Mesenchymal stem cell (in vitro differentiated cells and primary cell): ENCODE data around the gene ZNRD2.
A peak's percentile ranks its signal among the peaks of the same experiment; 100 is the strongest.

Experiments
- DNase-seq: peaks from one replicate; pipeline ENCODE4 v3.0.0-alpha.2; 2013
- H2AFZ ChIP-seq: one replicate; pipeline ENCODE4 v1.6.1; 2013; ENCODE audit warnings: low read depth, mild to moderate bottlenecking, control low read depth, inconsistent platforms, low read length, moderate library complexity
- H2AK5ac ChIP-seq: 2 replicates; pipeline ENCODE4 v1.6.1; 2013; ENCODE audit warnings: low read length, moderate library complexity, mild to moderate bottlenecking, inconsistent platforms; ENCODE audit not compliant: severe bottlenecking
- H2BK120ac ChIP-seq: one replicate; pipeline ENCODE4 v1.6.1; 2013; ENCODE audit warnings: low read depth, mild to moderate bottlenecking, inconsistent platforms, low read length, moderate library complexity
- H2BK12ac ChIP-seq, 2 experiments: one replicate each; pipeline ENCODE4 v1.6.1; 2013; ENCODE audit warnings: inconsistent platforms in 2 of 2, low read length in 2 of 2, mild to moderate bottlenecking in 2 of 2, moderate library complexity in 2 of 2, control low read depth in 1 of 2
- H2BK15ac ChIP-seq: one replicate; pipeline ENCODE4 v1.6.1; 2013; ENCODE audit warnings: mild to moderate bottlenecking, low read depth, inconsistent platforms; ENCODE audit not compliant: poor library complexity, severe bottlenecking
- H2BK5ac ChIP-seq: 2 replicates; pipeline ENCODE4 v1.6.1; 2013; ENCODE audit warnings: low read depth, mild to moderate bottlenecking, low read length, control low read depth, inconsistent platforms; ENCODE audit not compliant: poor library complexity, severe bottlenecking
- H3K14ac ChIP-seq, 2 experiments: one replicate each; pipeline ENCODE4 v1.6.1; 2013; ENCODE audit warnings: inconsistent platforms in 2 of 2, low read length in 2 of 2, control low read depth in 1 of 2, mild to moderate bottlenecking in 1 of 2, moderate library complexity in 1 of 2
- H3K18ac ChIP-seq, 2 experiments: one replicate each; pipeline ENCODE4 v1.6.1; 2013; ENCODE audit warnings: inconsistent platforms in 2 of 2, low read length in 2 of 2, control low read depth in 1 of 2, low read depth in 1 of 2, mild to moderate bottlenecking in 1 of 2
- H3K23ac ChIP-seq, 2 experiments: one replicate each; pipeline ENCODE4 v1.6.1; 2013; ENCODE audit warnings: inconsistent platforms in 2 of 2, low read length in 2 of 2, mild to moderate bottlenecking in 2 of 2, moderate library complexity in 2 of 2, control low read depth in 1 of 2
- H3K27ac ChIP-seq: 2 replicates; pipeline ENCODE4 v1.5.1; 2013; ENCODE audit warnings: mild to moderate bottlenecking, moderate library complexity, low read length, control low read depth, inconsistent platforms; ENCODE audit not compliant: poor library complexity, severe bottlenecking
- H3K27me3 ChIP-seq, 2 experiments: 2 replicates each; pipeline versions ENCODE4 v1.6.1 to v1.7.0; 2013; ENCODE audit warnings: low read length in 2 of 2, mild to moderate bottlenecking in 2 of 2, moderate library complexity in 2 of 2, control low read depth in 1 of 2, inconsistent platforms in 1 of 2; ENCODE audit not compliant: control insufficient read depth in 1 of 2, insufficient read depth in 1 of 2
- H3K36me3 ChIP-seq, 2 experiments: 2 replicates each; pipeline versions ENCODE4 v1.6.1 to v1.7.0; 2013; ENCODE audit warnings: low read length in 2 of 2, control low read depth in 1 of 2, inconsistent platforms in 1 of 2, low read depth in 1 of 2, mild to moderate bottlenecking in 1 of 2; ENCODE audit not compliant: insufficient read depth in 2 of 2, control insufficient read depth in 1 of 2
- H3K4ac ChIP-seq, 2 experiments: one replicate each; pipeline ENCODE4 v1.6.1; 2013; ENCODE audit warnings: inconsistent platforms in 2 of 2, low read length in 2 of 2, mild to moderate bottlenecking in 2 of 2, moderate library complexity in 2 of 2, control low read depth in 1 of 2, low read depth in 1 of 2
- H3K4me1 ChIP-seq: 2 replicates; pipeline ENCODE4 v1.6.1; 2013; ENCODE audit warnings: low read depth, low read length, control low read depth; ENCODE audit not compliant: control insufficient read depth, insufficient read depth
- H3K4me2 ChIP-seq: 2 replicates; pipeline ENCODE4 v1.6.1; 2013; ENCODE audit warnings: low read length, mild to moderate bottlenecking, inconsistent platforms; ENCODE audit not compliant: poor library complexity, severe bottlenecking
- H3K4me3 ChIP-seq, 2 experiments: 2 replicates each; pipeline versions ENCODE4 v1.5.1 to v1.7.0; 2013; ENCODE audit warnings: low read length in 2 of 2, mild to moderate bottlenecking in 2 of 2, control low read depth in 1 of 2, low read depth in 1 of 2; ENCODE audit not compliant: insufficient read depth in 1 of 2
- H3K79me1 ChIP-seq: replicated peaks from 2 replicates; pipeline ENCODE4 v1.6.1; 2013; ENCODE audit warnings: mild to moderate bottlenecking, control low read depth, low read length, inconsistent platforms; ENCODE audit not compliant: poor library complexity, severe bottlenecking
- H3K9ac ChIP-seq: 2 replicates; pipeline ENCODE4 v1.7.0; 2013; ENCODE audit warnings: mild to moderate bottlenecking, low read length, moderate library complexity
- H3K9me3 ChIP-seq: 2 replicates; pipeline ENCODE4 v1.7.0; 2013; ENCODE audit warnings: mild to moderate bottlenecking, low read length; ENCODE audit not compliant: control insufficient read depth
- H4K8ac ChIP-seq: one replicate; pipeline ENCODE4 v1.6.1; 2013; ENCODE audit warnings: inconsistent platforms, mild to moderate bottlenecking, low read length, moderate library complexity
- H4K91ac ChIP-seq: one replicate; pipeline ENCODE4 v1.6.1; 2013; ENCODE audit warnings: mild to moderate bottlenecking, low read length, inconsistent platforms
- WGBS: methylation state at CpG from one replicate; pipeline ENCODE4 v1.1.7; 2013; ENCODE audit warnings: mixed read lengths; 5-methylcytosine and 5-hydroxymethylcytosine counted together

Gene ZNRD2

DNA sequence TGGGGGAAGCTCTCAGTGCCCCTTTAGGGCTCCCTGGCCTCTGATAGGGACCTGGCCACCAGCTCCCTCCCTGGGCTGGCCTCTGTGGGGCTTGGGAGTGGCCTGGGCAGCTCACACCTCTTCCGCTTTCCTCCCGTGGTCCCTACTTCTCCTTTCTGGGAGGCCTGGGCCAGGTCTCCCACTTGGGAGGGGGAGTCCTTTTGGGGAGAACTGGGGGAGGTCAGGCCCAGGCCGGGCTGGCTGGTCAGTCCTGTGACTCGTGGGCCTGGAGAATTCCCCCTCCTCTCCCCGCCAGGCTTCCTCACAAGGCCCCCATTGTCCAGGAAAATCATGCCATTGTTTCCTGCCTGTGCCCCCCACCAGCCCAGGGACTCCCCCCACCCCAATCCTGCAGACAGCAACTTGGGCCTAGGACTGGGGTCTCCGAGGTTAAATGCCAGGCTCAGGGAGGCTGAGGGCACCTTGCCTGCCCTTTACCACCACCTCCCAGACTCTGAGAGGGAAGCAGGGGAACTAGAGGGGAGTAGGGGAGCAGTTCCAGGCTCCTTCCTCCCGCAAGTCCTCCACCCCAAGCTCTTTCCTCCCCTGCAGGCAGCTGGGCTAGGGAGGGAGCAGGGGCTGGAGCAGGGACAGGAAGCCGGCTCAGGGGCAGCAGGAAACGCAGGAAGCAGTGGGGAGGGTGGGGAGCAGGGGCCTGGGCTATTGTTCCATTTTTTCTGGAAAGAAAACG is 40.9 kb downstream of the ZNRD2 start:
- Histone ChIP-seq H3K18ac (peak overlapping the region; percentile 46 to 56), H2BK12ac (no peak overlapping the region), H3K27me3 (no peaks in the 10 kb centered on the region), H3K27ac (peak overlapping the region; percentile 81), H3K14ac (peak overlapping the region in 1 of 2 experiments; percentile 79), H2AFZ (no peak overlapping the region), H2AK5ac (peak overlapping the region; percentile 75), H3K9me3 (no peaks in the 10 kb centered on the region), H3K4me1 (peaks cover 51% of the 10 kb centered on the region), H3K79me1 (peaks cover 21% of the 10 kb centered on the region), H2BK15ac (peak overlapping the region; percentile 55), H3K4ac (peak overlapping the region; percentile 24 to 68), H3K36me3 (peaks cover 24 to 58% of the 10 kb centered on the region in 2 experiments), H3K9ac (peak overlapping the region; percentile 50), H4K91ac (peak overlapping the region; percentile 55), H2BK120ac (no peak overlapping the region), H3K23ac (peak overlapping the region in 1 of 2 experiments; percentile 53), H4K8ac (peak overlapping the region; percentile 12), H2BK5ac (no peak overlapping the region), H3K4me3 (peak overlapping the region; percentile 38 to 96), H3K4me2 (peak overlapping the region; percentile 67)
- WGBS: 41% methylated on average over 6 of the region's 10 CpGs
- DNase-seq: no peak

DNA sequence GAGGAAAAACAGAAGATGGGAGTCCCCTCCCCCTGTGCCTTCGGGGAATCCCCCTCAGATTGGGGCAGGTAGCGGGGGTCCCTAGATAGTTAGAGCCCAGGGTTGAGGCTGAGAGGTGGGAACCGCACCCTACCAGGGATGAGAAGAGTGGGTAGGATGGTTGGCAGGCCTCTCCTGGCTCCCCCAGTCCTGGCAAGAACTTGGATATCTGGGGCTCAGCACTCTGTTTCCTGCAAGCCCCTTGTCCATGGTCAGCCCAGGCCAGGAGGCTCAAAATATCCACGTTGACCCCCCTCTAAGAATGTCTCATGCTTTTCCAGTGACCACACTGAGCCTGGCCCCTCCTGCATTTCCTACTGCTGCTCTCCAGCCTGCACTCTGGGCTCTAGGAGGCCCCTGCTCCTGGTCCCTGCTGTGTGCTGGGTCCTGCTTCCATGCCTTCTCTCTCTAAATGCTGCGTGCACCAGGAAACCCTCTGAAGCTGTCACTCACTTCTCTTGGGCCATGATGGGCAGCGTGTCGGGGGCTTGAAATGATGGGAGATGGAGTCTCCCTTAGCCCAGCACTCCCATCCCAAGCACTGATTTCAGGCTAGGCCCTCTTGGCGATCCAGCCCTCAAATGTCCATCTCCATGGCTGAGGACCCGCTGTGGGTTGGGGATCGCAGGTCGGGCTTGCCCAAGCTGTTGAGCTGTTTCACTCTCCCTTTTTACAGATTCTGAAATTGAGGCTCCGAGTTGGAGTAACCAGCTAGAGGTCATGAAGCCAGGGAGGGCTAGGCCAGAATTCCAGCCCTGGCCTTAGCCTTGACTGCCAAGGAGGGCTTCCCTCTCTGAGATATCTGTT is 41.7 kb downstream of the ZNRD2 start:
- Histone ChIP-seq H2AFZ (no peak overlapping the region), H3K79me1 (peaks cover 16% of the 10 kb centered on the region), H2BK5ac (peak overlapping the region; percentile 48), H3K27ac (peak overlapping the region; percentile 81), H2BK12ac (peak overlapping the region in 1 of 2 experiments; percentile 11), H2BK120ac (peak overlapping the region; percentile 11), H3K18ac (peak overlapping the region; percentile 40 to 46), H3K27me3 (no peaks in the 10 kb centered on the region), H2BK15ac (peak overlapping the region; percentile 9), H3K23ac (peak overlapping the region in 1 of 2 experiments; percentile 46), H3K4ac (peak overlapping the region; percentile 46 to 68), H3K4me2 (peak overlapping the region; percentile 67), H3K14ac (no peak overlapping the region), H3K4me3 (peak overlapping the region; percentile 38 to 96), H3K4me1 (peaks cover 51% of the 10 kb centered on the region), H3K9ac (peak overlapping the region; percentile 50), H2AK5ac (peak overlapping the region; percentile 50), H4K91ac (peak overlapping the region; percentile 70), H3K9me3 (no peaks in the 10 kb centered on the region), H4K8ac (peak overlapping the region; percentile 82), H3K36me3 (peaks cover 26 to 51% of the 10 kb centered on the region in 2 experiments)
- 71% methylated on average over 12 of the region's 12 CpGs for WGBS
- peak; percentile 54 for DNase-seq

DNA sequence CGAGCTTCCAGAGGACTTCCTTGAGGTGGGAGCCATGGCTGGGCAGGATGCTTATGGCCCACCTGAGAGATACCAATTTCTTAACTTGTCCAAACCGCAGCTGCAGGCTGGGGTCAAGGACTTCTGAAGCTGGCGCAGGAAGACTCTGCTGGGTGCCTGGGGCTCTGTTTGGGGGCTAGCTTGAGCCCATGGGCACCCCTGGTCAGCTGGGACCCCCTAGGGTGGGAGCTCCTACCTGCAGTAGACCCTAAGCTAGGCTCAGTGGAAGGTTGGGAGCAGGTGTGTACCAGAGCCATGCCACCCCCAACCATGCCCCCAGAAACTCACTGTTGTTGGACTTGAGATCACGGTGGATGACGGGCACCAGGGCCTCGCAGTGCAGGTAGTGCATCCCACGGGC is 42.4 kb downstream of the ZNRD2 start:
- Histone ChIP-seq H2BK15ac (peak overlapping the region; percentile 9), H2AK5ac (peak overlapping the region; percentile 41), H2AFZ (no peak overlapping the region), H3K9me3 (no peaks in the 10 kb centered on the region), H4K91ac (peak overlapping the region; percentile 70), H4K8ac (no peak overlapping the region), H3K27me3 (no peaks in the 10 kb centered on the region), H3K14ac (peak overlapping the region in 1 of 2 experiments; percentile 19), H3K4me2 (peak overlapping the region; percentile 67), H3K18ac (peak overlapping the region in 1 of 2 experiments; percentile 34), H2BK120ac (no peak overlapping the region), H3K36me3 (peaks cover 33 to 51% of the 10 kb centered on the region in 2 experiments), H3K9ac (peak overlapping the region; percentile 97), H3K4ac (peak overlapping the region in 1 of 2 experiments; percentile 2), H2BK5ac (no peak overlapping the region), H3K4me3 (peak overlapping the region; percentile 43 to 96), H2BK12ac (peak overlapping the region in 1 of 2 experiments; percentile 55), H3K27ac (peak overlapping the region; percentile 81), H3K23ac (peak overlapping the region in 1 of 2 experiments; percentile 83), H3K4me1 (peaks cover 47% of the 10 kb centered on the region), H3K79me1 (peaks cover 10% of the 10 kb centered on the region)
- 97% methylated on average over 7 of the region's 7 CpGs for WGBS
- no peak for DNase-seq
